NCI-H2227 (cell line): ENCODE data around the gene PRPF39.
A peak's percentile ranks its signal among the peaks of the same experiment; 100 is the strongest.
"Not testable (repeated sequence)": the region's sequence is repeated elsewhere in the genome, so short reads cannot be mapped to it uniquely, and the experiment has no call there.

Experiments
- DNase-seq: peaks from one replicate; lab custom pipeline; 2025; ENCODE audit not compliant: unreplicated experiment; lab: John Stamatoyannopoulos, UW

PRPF39 gene

GRCh38 chr14:45135659-45136395 is 51.9 kb downstream of the PRPF39 start, which contains the start of gene FANCM:
Gene FANCM (plus strand): TSS chr14:45135930. CDS start chr14:45136032, 102 bp downstream.
- DNase-seq: peak; percentile 97

GRCh38 chr14:45136399-45136798 is 52.5 kb downstream of the PRPF39 start:
- DNase-seq: no peak

GRCh38 chr14:45140661-45141187 is 56.8 kb downstream of the PRPF39 start:
- DNase-seq: no peak

GRCh38 chr14:45142083-45142482 is 58.2 kb downstream of the PRPF39 start:
- not testable (repeated sequence) for DNase-seq

- no peak for DNase-seq
These were observed 60.7 kb downstream of the PRPF39 start for GRCh38 chr14:45144658-45145057.

- DNase-seq: no peak
These were observed 61.3 kb downstream of the PRPF39 start for GRCh38 chr14:45145214-45145613.

GRCh38 chr14:45149602-45150001 is 65.7 kb downstream of the PRPF39 start:
- DNase-seq: no peak

- no peak for DNase-seq
These were observed 66.5 kb downstream of the PRPF39 start for GRCh38 chr14:45150386-45150890.

GRCh38 chr14:45156067-45156466 is 72.2 kb downstream of the PRPF39 start:
- no peak for DNase-seq
